AG08395 (cell line): ENCODE results near the gene DAB1.
A peak's percentile ranks its signal among the peaks of the same experiment; 100 is the strongest.

Source experiments
- DNase-seq: peaks from one replicate; pipeline ENCODE4 v3.0.0; 2012; ENCODE audit warnings: mixed read lengths, low spot score

The DAB1 gene

GRCh38 chr1:56975446-56975845 is 448.4 kb downstream of the DAB1 start:
- no peak for DNase-seq

DNA sequence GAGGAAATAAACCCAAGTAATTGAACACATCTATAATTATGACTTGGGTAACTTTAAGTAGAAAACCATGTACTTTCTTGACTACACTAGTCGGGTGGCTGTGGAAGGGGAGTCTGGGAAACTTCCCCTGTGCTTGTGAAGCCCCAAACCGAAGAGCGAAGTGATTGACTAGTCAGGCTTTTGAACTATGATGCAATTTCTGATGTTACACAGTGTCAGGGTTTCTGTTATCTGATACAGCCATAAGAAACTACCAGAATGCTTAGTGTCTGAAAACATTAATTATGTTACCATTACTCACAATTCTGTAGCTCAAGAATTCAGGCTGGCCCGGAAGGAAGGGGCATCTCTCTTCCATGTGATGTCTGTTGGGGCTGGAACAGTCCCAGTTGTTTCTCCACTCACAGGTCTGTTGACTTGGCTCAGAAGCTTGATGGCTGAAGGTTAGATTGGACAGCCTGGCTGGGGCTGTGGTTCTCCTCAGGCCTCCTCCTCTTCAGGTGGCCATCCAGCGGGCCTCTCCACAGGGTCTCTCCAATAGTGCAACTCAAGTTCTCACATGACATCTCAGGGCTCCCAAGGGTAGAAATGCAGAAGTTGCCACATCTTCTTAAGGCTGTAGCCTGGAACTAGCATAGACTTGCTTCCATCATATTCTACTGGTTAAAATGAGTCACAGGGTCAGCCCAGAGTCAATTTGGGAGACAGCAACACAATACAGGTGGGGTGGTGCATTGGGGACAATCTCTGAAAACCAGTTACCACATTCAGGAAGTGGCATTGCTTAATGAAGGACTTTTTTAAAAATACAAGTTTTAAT is 449.7 kb downstream of the DAB1 start:
- DNase-seq: no peak

DNA sequence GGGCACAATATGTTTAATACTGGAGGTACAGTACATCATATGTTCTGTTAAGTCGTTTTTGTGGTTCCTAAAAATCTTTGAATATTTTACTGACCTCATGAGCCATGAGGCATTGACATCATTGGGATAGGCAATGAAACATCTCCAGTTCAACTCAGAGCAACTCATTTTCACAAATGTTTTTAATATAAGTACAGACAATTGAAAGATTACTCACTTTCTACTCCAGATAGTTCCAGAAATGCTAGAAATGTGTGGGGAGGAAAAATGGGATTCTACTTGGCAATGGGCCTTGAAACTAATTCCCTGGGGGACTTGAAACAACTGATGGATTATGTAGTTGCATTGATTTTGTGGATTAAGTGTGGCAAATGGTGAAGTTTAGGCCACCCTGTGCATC is 450.9 kb downstream of the DAB1 start:
- peak; percentile 41 for DNase-seq

GRCh38 chr1:56970280-56970679 is 453.6 kb downstream of the DAB1 start:
- DNase-seq: no peak

- no peak for DNase-seq
These were observed 454.9 kb downstream of the DAB1 start for GRCh38 chr1:56968878-56969495.

GRCh38 chr1:56967900-56968832 is 455.7 kb downstream of the DAB1 start:
- DNase-seq: peak; percentile 33

GRCh38 chr1:56967355-56967754 is 456.5 kb downstream of the DAB1 start:
- DNase-seq: no peak

- DNase-seq: no peak
These were observed 457.2 kb downstream of the DAB1 start for GRCh38 chr1:56966698-56966999.

- DNase-seq: no peak
These were observed 457.8 kb downstream of the DAB1 start, which contains the start of gene C8B for GRCh38 chr1:56965916-56966697. TSS of gene C8B (minus strand) at chr1:56966015. CDS start at chr1:56965948, 67 bp downstream.

DNA sequence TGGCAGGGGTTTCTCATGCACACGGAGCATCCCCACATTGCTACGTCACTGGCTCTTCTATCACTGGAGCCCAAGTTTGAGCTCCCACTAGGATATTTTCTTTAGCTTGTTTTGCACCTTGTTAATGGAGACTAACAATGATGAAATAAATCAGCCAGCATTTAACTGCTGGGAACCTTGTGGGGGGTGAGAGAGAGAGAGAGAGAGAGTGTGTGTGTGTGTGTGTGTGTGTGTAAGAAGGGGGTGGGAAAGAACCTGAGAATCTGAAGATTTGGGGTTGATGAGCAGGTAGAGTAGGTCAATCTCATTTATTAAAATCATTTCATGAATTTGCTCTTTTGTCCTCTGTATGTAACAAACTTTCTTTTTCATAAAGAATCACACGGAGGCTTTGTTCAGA is 458.7 kb downstream of the DAB1 start:
- no peak for DNase-seq

DNA sequence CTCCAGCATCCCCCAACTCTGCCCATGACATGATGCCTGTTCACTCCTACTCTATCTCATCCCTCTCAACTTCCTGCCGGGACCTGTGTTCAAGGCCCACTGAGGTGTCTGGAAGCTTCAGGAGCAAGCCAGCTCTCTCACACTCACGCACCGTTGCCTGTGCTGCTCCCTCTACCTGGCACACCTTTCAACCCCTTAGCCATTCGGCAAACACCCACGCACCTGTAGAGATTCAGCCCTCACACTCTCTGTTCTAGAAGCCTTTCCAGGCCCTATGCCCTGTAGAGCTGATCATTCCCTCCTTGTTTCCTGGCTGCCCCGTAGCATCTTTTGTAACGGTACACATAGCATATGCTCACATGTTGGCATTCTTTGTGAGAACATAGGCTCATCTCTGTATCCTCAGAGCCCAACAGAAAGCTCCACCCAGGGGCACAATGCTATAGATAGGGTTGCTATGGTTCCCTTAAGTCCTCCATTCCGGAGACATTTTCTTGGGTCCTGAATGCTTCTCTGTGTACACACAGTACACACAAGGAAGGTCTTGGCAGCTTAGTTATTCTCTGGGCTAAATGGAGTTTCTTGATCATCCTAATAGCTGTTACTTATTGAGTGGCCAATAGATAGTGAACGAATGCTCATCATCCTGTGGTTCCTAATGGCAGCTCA is 459.4 kb downstream of the DAB1 start:
- no peak for DNase-seq

DNA sequence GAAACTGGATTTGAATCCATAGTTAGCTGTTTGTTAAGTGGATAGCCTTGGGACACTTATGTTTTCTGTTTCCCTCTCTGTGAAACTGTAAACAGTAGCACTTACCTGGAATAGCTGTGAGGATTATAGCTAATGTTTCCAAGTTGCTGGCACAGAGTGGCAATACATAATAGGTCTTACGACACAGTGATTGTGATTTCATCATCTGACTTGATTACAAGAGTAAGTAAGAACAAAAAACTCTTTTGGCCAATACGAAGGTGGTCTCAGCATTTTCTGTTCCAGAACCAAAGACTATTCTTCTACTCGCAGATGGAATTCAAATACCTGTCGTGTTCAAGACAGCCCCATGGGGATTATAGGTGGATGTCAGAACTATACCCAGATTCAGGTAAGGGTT is 460.2 kb downstream of the DAB1 start:
- no peak for DNase-seq

DNA sequence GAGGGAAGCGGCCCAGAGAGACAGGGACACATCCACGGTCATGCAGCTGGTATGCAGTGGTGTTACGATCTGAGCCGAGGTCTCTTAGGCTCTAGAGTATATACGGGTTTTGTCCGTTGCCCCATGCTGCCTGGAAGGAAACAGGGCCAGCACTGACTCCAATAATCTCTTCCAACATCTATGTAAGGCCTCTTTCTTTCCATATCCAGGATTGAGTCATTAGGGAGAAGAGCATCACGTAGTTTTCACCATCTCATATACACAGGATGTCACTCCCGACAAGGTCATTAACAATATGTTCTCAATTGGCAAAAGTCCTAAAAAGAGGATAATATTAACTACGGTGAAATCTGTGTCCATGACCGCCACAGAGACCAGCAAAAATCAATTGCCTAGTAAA is 462.4 kb downstream of the DAB1 start:
- DNase-seq: no peak

DNA sequence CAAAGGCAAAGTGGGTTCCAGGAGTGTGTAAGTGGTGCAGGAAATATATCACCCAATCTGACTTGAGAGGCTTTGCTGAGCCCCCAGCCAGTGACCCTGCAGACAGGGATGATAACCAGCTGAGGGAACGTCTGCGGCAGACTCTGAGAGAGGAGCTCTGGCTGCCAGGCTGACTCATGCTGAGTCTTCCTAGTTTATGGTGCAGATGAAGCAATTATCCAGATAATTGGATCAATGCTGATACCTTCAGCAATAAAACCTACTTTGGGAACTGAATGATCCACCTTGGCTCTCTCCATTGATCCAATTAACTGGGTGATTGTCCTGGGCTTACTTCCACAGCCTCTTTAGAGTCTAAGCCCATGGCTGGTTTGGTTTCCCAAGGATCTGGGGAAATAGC is 465.3 kb downstream of the DAB1 start:
- DNase-seq: peak; percentile 89

- DNase-seq: peak; percentile 11
These were observed 465.9 kb downstream of the DAB1 start for GRCh38 chr1:56957931-56958330.

GRCh38 chr1:56954664-56955063 is 469.2 kb downstream of the DAB1 start:
- DNase-seq: no peak

- no peak for DNase-seq
These were observed 470.5 kb downstream of the DAB1 start for GRCh38 chr1:56953386-56953785.

DNA sequence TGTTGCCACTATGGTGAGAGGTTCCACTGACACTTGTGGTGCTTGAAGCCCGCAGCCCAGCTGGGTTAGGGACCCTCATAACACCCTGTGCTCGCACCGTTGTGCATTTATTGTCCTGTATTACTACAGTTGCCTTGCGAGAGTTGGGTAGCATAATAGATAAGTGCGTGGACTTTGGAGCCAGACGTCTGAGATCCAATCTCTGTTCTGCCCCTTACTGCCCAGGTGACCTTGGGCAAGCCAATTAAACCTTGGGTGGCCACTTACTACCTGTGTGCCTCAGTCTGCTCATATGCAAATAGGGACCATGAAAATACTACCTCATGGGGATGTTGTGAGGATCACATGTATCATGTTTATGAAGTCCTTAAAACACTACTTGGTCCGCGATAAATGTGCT is 471.4 kb downstream of the DAB1 start:
- DNase-seq: no peak

- peak; percentile 69 for DNase-seq
These were observed 475.3 kb downstream of the DAB1 start for GRCh38 chr1:56948403-56949023.
